Kidney (tissue), 14 donors: Measurements from ENCODE around the gene CARD11. TPM values are rescaled to one million over a fixed set of nuclear protein-coding genes. Genes with fewer than 3 reads are reported as not detected.

Source experiments
- DNase-seq, 5 donors: peaks; one replicate each; pipeline ENCODE4 v3.0.0-alpha.2; 2013 to 2020
- FAIRE-seq: peaks from 2 replicates; lab custom pipeline; 2012; peaks lifted over from hg19 to GRCh38; lab: Jason Lieb, UNC
- H3K27ac ChIP-seq, 2 donors: one replicate each; pipeline ENCODE4 v1.7.0; 2013; ENCODE audit warnings: low read depth in 2 of 2, low read length in 2 of 2, inconsistent platforms in 1 of 2
- H3K27me3 ChIP-seq: one replicate; pipeline ENCODE4 v1.7.1; 2013; ENCODE audit warnings: low read length, inconsistent platforms; ENCODE audit not compliant: control insufficient read depth, insufficient read depth
- H3K36me3 ChIP-seq, 3 donors: one replicate each; pipeline versions ENCODE4 v1.7.0 to v1.7.1; 2013; ENCODE audit warnings: low read length in 3 of 3, control low read depth in 1 of 3, inconsistent platforms in 1 of 3; ENCODE audit not compliant: insufficient read depth in 3 of 3, control insufficient read depth in 2 of 3
- H3K4me1 ChIP-seq, 3 donors: one replicate each; pipeline versions ENCODE4 v1.7.0 to v1.7.1; 2013; ENCODE audit warnings: low read length in 3 of 3, inconsistent platforms in 1 of 3, low read depth in 1 of 3; ENCODE audit not compliant: control insufficient read depth in 2 of 3, insufficient read depth in 2 of 3
- H3K4me3 ChIP-seq, 3 donors: one replicate each; pipeline versions ENCODE4 v1.7.0 to v1.8.1; 2013; ENCODE audit warnings: low read length in 3 of 3, control low read depth in 1 of 3, inconsistent platforms in 1 of 3
- H3K9ac ChIP-seq, 3 donors: one replicate each; pipeline versions ENCODE4 v1.7.0 to v1.7.1; 2013; ENCODE audit warnings: low read length in 3 of 3, control low read depth in 1 of 3, inconsistent platforms in 1 of 3
- H3K9me3 ChIP-seq, 3 donors: one replicate each; pipeline versions ENCODE4 v1.7.0 to v1.7.1; 2013; ENCODE audit warnings: low read length in 3 of 3, control low read depth in 1 of 3, inconsistent platforms in 1 of 3; ENCODE audit not compliant: control insufficient read depth in 2 of 3, insufficient read depth in 1 of 3
- intact Hi-C: fragments of 100-400 bp; cut with DNase I; formaldehyde crosslinking; loops from one replicate; pipeline ENCODE4 v1.11.1; 2022
- polyA plus RNA-seq: library from polyadenylated mRNA; stranded (reverse); fragments of 350-450 nt; fragmentation: Illumina TruSeq; extraction: RNeasy Lipid Tissue Mini Kit (QIAGEN cat#74804); gene quantifications from one replicate; pipeline ENCODE4 v1.2.3, GENCODE V29; 2014; ENCODE audit warnings: low read depth, low replicate concordance; ENCODE audit not compliant: insufficient read depth
- total RNA-seq: library from RNA; stranded (reverse); fragmentation: NEBNext Ultra II Directional; extraction: Animal tissue kit (Norgen Biotek cat#: 25700); gene quantifications from one replicate; pipeline ENCODE4 v1.2.1, GENCODE V29; 2021
- TF ChIP-seq, protein P1 (sequence below): IDR thresholded peaks from 3 replicates; pipeline ENCODE4 v1.5.1; 2012; ENCODE audit warnings: mild to moderate bottlenecking, moderate library complexity, borderline replicate concordance; ENCODE audit not compliant: insufficient read depth; ENCODE audit errors: extremely low read depth
- donor health status: control.
- donor health status: control.
- donor health status: control.
- donor health status: control.
- donor health status: control.
- donor health status: DM: yes; HTN: yes; CAD: no.
- donor health status: Normal renal cell carcinoma (clear cell type).

CARD11 gene
- total and polyA plus RNA-seq, 2 donors from 2014 or later, result 0.22 to 9.6 TPM

DNA sequence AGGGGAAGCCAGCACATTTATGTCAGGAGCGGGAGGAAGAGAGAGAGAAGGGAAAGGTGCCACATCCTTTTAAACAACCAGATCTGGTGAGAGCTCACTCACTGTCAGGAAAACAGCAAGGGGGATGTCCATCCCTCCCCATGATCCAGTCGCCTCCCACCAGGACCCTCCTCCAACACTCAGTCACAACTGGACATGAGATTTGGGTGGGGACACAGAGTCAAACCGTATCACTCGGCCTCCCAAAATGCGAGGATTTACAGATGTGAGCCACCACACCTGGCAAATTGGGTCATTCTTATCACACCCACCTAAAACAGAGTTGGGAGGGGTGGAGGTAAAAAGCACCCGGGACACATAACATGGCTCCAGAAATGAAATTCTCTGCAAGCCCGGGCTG, 41.0 kb downstream of the CARD11 start:
- intact Hi-C loops, result no loop called here
- peak in 1 of 5 donors; percentile 3 for DNase-seq
- no peak overlapping the region for H3K4me3 ChIP-seq
- H3K36me3 ChIP-seq, result no peaks in the 10 kb centered on the region
- no peaks in the 10 kb centered on the region for H3K27me3 ChIP-seq
- TF ChIP-seq, protein P1, sequence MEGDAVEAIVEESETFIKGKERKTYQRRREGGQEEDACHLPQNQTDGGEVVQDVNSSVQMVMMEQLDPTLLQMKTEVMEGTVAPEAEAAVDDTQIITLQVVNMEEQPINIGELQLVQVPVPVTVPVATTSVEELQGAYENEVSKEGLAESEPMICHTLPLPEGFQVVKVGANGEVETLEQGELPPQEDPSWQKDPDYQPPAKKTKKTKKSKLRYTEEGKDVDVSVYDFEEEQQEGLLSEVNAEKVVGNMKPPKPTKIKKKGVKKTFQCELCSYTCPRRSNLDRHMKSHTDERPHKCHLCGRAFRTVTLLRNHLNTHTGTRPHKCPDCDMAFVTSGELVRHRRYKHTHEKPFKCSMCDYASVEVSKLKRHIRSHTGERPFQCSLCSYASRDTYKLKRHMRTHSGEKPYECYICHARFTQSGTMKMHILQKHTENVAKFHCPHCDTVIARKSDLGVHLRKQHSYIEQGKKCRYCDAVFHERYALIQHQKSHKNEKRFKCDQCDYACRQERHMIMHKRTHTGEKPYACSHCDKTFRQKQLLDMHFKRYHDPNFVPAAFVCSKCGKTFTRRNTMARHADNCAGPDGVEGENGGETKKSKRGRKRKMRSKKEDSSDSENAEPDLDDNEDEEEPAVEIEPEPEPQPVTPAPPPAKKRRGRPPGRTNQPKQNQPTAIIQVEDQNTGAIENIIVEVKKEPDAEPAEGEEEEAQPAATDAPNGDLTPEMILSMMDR, result no peak
- no peaks in the 10 kb centered on the region for H3K4me1 ChIP-seq
- H3K27ac ChIP-seq, result no peak overlapping the region
- no peak overlapping the region for H3K9ac ChIP-seq
- no peaks in the 10 kb centered on the region for H3K9me3 ChIP-seq
- FAIRE-seq, result no peak

DNA sequence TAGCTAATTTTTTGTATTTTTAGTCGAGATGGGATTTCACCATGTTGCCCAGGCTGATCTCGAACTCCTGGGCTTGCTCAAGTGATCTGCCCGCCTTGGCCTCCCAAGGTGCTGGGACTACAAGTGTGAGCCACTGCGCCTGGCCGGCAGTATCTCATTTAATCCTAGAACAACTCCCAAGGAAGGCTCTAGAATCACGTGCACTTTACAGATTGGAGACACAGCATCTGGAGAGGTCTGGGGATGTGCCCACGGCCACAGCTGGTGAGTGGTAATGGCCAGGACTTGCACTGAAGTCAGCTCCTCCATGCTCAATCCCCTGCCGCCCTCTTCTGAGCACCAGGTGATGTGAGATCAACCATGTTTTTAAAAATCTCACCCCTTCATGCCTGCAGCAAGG, 43.1 kb downstream of the CARD11 start:
- H3K27ac ChIP-seq, result no peak overlapping the region
- no peaks in the 10 kb centered on the region for H3K4me1 ChIP-seq
- H3K27me3 ChIP-seq, result no peaks in the 10 kb centered on the region
- DNase-seq (peak in 1 of 5 donors; percentile 22), FAIRE-seq (no peak)
- no peak overlapping the region for H3K9ac ChIP-seq
- intact Hi-C loops, result no loop called here
- no peaks in the 10 kb centered on the region for H3K9me3 ChIP-seq
- no peak overlapping the region for H3K4me3 ChIP-seq
- H3K36me3 ChIP-seq, result no peaks in the 10 kb centered on the region
- TF ChIP-seq, protein P1, result no peak

DNA sequence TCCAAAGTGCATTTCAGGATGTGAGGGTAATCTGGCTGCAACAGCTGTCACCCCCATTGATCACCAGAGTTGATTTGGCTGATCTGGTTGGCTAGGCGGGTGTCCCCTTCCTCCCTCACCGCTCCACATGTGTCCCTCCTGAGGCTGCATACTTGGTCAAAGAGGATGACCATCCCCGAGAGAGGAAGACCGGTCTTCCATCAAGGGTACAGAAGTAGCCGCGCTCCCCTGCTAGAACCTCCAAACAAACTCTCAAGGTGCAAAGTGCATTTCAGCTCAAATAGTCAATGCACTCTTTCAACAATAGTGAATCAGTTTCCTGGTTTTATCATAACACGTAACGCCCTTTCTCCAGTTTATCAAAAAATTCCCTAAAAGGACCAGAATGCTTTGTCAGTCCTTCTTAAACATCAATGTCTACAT, 44.6 kb downstream of the CARD11 start:
- Histone ChIP-seq H3K9ac (no peak overlapping the region), H3K9me3 (no peaks in the 10 kb centered on the region), H3K27me3 (no peaks in the 10 kb centered on the region), H3K4me3 (no peak overlapping the region), H3K4me1 (peaks cover 0 to under 1% (median 0%) of the 10 kb centered on the region in 3 donors), H3K36me3 (no peaks in the 10 kb centered on the region), H3K27ac (no peak overlapping the region)
- TF ChIP-seq, protein P1, result no peak
- DNase-seq (peak in 1 of 5 donors; percentile 12), FAIRE-seq (no peak)
- intact Hi-C loops, result no loop called here

DNA sequence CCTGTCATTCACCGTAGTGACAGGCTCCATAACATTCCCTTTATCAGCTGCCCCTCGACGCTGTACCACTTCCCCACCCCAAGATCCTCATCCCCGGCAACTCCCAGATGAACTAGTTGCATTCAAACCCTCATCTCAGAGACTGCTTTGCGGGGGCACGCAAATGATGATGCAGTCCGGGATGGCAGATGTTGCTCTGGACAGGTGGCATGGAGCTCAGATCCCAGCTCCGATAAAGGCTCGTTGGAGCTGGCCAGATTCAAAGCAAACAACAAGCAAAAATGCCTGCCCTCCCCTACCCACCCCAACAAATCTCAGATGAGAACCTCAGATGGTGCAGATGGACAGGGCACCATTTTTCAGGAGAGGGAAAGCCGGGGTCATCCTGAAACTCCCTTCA, 46.7 kb downstream of the CARD11 start:
- H3K36me3 ChIP-seq, result no peaks in the 10 kb centered on the region
- H3K9ac ChIP-seq, result no peak overlapping the region
- no peak overlapping the region for H3K4me3 ChIP-seq
- DNase-seq, result no peak
- no peak for FAIRE-seq
- H3K4me1 ChIP-seq, result peaks cover 0 to 3% (median 0%) of the 10 kb centered on the region in 3 donors
- no peak overlapping the region for H3K27ac ChIP-seq
- H3K9me3 ChIP-seq, result no peaks in the 10 kb centered on the region
- TF ChIP-seq, protein P1, result no peak
- intact Hi-C loops, result no loop called here
- no peaks in the 10 kb centered on the region for H3K27me3 ChIP-seq
